AG08396 (cell line): ENCODE results near the gene SCUBE1.
A peak's percentile ranks its signal among the peaks of the same experiment; 100 is the strongest.

Experiments
- DNase-seq: peaks from one replicate; pipeline ENCODE4 v3.0.0; 2012; ENCODE audit warnings: low spot score, mixed read lengths

SCUBE1 gene

DNA sequence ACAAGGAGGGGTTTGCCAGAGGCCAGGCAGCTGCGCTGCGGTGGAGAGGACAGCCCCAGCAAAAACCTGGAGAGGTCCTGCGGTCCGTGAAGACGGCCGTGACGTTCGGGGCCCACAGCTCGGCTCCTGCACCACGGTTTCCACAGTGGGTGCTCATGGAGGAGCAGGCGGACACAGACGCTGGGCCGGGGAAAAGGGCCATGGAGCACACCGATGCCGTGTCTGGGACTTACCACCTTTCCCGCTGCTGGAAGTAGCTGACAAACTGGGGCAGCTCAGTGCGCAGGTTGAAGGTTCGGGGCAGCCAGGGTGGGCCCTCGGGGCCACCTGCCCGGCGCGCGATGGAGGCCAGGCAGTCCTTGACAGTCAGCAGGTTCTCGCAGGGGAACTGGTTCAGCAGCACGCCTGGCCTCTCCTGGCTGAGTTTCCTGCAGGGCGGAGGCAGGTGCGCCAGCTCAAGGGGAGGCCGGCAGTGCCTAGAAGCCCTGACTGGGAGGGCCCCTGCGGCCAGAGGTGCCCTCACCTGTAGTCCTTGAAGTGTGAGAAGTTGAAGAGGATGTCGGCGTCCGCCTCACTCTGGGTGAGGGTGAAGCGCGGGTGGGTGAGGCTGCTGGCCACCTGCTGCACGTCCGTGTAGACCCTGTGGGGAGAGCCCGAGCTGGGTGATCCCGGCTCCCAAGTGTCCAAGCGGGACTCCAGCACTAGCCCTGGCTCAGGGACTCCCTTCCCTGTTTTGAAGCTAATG is 169.0 kb downstream of the SCUBE1 start:
- no peak for DNase-seq

DNA sequence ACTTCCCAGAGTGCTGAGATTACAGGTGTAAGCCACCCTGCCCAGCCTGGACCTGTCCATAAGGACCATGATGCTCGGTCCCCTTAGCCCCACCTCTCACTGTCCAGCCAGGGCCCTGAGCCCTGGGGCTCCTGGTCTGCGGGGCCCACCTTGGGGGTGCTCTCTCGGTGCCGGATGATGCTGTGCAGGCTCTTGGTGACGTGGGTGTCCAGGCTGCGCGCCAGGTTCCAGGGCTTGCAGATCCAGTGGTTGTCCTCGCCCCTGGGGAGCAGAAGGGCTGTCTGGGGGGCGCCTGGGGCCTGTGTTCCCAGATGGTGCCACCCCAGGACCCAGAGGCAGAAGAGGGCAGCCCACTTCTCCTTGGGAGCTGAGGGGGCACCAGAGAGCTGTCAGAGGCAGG is 169.6 kb downstream of the SCUBE1 start:
- DNase-seq = no peak

DNA sequence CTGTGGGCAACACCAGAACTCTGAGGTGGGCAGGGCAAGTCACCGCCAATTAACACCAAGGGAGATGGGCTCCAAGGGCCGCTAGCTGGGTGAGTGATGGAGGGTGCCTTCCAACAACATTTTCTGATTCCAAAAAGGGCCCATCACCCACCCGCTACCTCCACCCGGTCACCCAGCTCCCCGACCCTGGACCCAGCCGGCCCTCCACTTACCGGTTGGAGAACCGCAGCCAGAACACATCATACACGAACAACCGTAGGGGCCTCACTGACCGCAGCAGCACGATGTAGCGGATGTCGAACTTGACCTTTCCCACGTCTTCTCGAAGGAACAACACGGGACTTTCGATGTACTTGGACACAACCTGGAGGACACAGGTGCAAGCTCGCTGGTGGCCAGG is 171.0 kb downstream of the SCUBE1 start:
- DNase-seq = no peak

DNA sequence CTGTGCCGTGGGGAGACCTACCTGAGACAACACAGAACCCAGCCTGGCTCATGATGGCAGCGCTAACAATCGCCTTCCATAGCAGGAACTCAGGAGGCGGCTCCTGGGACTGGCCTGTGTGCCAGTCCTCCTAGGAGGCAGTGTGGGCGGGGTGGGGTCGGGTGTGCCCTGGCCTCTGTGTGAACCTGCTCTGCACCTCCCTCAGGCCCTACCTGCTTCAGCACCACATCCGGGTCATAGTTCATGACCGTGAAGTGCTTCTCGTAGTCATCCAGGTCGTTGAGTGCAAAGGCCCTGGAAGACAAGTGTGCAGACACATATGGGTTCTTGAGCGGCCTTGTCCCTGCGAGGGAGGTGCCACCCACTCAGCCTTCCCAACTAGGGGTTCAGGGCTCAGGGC is 171.6 kb downstream of the SCUBE1 start:
- DNase-seq = no peak

DNA sequence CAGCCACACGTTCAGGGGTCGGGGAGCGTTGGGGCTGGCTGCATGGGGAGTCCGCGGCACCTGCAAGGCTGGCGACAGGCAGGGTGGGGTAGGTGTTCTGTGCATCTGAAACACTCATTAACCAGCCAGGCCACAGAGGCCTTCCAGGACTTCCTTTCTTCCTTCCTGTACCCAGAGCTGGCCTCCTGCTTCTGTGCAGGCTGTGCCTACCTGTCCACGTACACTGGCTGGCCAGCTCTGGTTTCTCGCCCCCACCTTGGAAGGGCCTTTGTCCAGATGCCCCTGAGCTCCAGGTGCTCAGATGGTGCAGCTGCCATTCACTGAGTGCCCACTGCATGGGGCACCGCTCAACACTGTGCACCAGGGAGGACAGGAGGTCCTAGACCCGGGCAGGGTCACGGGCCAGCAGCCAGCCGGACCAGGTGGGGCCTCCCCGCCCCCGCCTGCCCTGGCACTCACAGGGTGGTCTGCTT is 172.1 kb downstream of the SCUBE1 start:
- DNase-seq = no peak

DNA sequence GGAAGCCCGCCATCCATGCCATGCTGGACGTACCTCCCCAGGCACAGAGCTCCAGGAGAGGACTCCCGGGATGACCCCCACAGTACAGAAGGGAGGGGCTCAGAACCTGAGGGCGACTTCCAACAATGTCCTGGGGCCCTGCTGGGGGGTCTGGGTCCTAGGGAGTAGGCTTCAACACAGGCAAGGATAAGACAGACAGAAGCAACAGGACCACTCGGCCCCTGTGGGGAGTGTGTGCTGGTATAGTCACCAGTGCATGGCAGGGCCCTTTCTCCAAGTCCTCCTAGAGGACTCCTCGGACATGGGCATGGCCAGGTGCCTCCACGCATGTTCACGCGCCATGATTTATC is 173.1 kb downstream of the SCUBE1 start:
- DNase-seq = no peak

GRCh38 chr22:43169310-43170130 is 173.7 kb downstream of the SCUBE1 start:
- DNase-seq = no peak

DNA sequence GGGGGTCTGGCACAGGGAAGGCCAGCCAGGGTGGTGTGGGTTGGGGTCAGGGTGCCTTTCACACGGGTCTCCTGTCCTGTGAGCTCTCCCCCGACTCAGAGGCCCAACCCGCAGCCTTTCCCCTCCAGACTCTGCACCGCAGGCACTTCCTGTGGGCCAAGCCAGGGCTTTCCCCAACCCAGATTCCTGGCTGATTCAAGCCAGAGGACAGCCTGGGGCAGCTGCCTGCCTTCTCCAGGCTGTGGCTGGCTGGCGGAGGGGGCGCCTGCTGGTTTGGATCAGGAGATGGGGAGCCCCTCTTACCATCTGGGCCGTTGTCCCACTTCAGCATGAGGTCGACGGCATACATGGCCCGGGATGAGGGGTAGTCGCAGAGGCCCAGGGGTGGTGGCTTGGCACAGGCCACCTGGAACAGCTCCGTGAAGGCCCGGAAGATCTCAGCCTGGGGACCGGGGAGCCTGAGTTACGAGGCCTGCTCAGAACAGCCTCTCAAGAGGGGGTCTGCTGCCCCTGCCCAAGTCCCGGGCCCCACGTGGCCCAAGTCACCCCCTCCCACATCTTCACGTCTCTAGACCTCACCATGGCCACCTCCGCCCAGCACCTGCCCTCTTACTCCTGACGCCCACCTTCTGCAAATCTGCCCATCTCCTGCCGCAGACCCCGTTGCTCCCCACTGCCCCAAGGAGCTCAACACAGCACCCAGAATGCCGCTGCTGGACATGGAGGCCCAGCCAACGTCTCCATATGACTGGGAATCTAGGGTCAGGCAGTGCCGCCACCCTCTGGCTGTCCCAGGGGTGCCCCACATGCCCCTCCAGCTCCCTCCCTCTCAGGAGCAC is 174.5 kb downstream of the SCUBE1 start:
- DNase-seq = peak; percentile 55

DNA sequence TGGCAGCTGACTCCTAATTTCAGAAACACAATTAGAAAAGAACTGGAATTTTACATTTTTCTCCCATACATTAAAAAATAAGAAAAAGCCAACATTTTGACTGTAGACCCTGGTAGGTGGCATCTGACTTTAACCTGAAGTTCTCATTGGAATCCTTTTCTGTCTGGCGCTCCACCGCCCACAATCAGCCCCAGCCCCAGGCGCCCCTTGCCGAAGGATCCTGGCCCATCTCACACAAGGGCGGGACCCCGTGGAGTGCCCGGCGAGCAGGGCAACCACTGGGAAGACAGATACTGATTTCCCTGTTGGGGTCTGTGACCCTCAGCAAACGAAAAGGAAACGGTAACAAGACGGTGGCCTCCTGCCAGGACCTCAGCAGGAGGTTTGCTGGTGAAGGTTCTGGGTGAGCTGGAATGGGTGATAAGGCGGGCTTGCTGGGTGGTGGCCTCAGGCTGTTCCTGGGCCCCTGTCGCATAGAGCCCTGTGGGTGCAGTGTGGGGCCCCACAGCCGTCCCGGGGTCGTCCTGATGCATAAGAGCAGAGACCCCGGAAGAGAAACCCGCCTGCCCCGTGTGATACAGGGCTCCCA is 176.1 kb downstream of the SCUBE1 start:
- DNase-seq = no peak

GRCh38 chr22:43166132-43166930 is 176.8 kb downstream of the SCUBE1 start:
- no peak for DNase-seq

- no peak for DNase-seq
These were observed 178.5 kb downstream of the SCUBE1 start for GRCh38 chr22:43164636-43165035.

DNA sequence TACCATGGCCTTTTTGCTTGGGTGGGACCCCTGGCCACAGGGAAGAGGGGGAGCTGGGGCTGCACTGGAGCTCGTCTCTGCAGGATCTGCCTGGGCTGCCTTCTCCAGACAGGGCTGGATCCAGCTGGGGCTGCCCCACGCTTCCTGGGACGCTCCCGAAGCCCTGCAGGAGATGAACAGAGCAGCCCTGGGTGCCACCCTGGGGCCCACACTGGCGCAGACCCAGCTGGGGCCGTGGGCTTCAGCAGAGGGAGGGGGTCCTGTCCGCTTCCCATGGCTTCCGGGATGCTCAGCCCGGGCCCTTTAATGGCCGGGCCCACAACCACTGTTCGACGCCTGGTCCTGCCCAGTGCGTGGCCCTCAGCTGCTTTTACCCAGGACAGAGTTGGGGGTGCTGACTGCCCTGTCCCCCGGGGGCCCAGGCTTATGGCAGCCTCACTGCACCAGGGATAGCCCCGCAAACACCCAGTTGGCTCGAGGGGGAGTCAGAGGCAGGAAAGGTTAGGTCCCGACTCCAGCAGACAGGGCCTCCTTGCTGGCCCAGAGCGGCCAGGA is 179.9 kb downstream of the SCUBE1 start:
- no peak for DNase-seq

DNA sequence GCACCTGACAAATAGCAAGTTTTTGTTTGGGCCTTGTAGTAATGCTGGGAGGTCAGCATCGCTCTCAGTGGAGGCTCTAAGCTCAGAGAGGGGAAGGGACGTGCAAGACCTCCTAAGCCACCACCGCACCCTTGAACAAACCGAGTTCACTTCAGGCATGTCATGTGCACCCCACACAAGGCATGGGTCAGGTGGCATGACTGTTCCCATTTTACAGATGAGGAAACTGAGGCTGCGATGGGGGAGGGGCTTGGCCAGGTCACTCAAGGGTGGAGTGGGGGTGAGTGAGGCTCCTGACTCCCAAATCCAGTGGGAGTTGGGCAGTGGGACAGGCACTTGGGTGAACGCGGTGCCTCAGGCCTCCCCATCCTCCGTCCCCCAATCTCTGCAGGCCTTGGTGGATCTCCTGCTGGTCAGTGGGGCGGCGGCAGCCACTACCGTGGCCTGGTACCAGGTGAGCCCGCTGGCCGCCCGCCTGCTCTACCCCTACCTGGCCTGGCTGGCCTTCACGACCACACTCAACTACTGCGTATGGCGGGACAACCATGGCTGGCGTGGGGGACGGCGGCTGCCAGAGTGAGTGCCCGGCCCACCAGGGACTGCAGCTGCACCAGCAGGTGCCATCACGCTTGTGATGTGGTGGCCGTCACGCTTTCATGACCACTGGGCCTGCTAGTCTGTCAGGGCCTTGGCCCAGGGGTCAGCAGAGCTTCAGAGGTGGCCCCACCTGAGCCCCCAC is 180.6 kb downstream of the SCUBE1 start:
- DNase-seq = no peak

GRCh38 chr22:43160497-43161126 is 182.6 kb downstream of the SCUBE1 start:
- no peak for DNase-seq

GRCh38 chr22:43159484-43160178 is 183.5 kb downstream of the SCUBE1 start:
- peak; percentile 41 for DNase-seq

DNA sequence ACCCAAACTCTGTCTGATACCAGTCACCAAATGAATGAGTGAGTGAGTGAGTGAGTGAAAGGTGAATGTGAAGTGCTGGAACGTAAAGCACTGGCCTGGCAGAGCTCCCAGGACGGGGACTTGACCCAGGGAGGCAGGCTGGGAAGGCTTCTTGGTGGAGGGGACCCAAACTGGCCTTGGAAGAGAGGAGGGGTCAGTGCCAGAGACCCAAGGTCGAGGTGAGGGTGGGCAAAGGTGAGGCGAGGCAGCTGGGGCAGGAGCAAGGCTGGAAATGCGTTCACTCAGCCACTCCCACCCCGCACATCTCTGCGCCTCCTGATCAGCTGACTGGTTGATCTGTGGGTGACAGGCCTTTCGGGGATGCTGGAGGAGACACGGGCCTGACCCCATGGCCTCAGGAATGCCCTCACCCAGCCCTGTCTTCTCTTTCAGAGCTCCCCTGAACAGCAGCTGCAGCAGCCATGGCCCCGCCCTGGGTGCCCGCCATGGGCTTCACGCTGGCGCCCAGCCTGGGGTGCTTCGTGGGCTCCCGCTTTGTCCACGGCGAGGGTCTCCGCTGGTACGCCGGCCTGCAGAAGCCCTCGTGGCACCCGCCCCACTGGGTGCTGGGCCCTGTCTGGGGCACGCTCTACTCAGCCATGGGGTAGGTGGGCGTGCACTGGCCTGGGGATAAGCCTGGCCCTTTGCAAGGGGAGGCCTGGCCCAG is 184.2 kb downstream of the SCUBE1 start:
- DNase-seq = no peak

- DNase-seq = no peak
These were observed 185.2 kb downstream of the SCUBE1 start for GRCh38 chr22:43157874-43158546.

DNA sequence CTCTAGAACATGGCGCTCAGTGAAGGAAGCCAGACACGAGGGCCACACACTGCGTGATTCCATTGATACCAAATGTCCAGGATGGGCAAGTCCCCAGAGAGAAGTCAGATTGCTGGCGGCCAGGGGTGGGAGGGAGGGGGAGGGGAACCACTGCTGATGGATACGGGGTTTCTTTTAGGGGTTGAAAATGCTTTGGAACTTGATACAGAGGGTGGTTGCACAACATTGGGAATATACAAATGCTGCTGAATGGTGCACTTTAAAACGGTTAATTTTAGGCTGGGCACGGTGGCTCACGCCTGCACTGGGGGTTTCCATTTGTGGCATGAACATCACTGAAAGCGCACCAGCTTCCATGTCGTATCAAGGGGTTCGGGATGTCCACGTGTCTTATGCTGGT is 186.8 kb downstream of the SCUBE1 start:
- no peak for DNase-seq
